Activated CD4-positive, alpha-beta T cell treated with anti-CD3 and anti-CD28 coated beads for 24 hours (primary cell): ENCODE data around the gene NTM.
A peak's percentile ranks its signal among the peaks of the same experiment; 100 is the strongest.
"Not testable (repeated sequence)": the region's sequence is repeated elsewhere in the genome, so short reads cannot be mapped to it uniquely, and the experiment has no call there.

Experiments used
- DNase-seq, 2 donors: peaks; one replicate each; pipeline ENCODE4 v3.0.0-alpha.2; 2020; ENCODE audit warnings: low read depth in 2 of 2

The NTM gene

DNA sequence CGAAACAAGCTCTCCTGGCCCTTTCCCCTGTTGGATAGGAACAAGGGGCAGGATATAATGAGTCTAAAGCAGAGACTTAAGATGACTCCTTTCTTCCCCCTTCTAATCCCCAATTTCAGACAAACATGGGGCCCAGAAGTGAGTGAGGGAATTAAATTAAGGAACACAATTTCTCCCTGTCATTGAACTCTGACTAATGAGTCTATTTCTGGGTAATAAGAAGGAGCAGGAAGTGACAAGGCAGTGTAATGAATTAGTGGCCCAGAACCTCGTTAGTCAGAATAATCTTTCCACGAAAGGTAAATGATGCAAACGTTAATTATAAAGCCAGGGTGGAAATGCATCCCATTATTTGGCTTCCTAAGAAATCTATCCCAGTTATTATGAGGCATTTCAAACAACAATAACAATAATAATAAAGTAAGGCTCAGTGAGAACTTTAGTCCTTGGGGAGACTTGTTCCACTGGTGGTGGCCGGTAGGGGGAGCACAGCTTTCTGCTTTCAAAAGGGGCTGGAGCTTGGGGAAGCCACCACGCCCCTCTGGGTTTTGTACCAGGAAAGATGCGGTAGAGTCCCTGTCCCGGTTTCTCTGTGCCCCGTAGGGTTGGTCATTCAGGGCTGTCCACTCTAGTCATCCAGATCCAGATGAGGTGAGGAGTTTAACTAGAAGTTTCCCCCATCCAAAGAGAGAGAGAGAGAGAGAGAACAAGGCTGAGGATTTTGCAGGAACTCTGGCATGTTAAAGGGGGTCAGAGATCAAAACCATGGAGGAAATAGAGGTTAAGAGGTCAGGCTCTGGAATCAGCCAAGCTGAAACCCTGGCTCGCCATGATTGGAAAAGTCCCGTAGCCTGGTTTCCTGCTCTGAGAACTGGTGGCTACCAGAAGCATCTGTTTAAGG, 298.3 kb downstream of the NTM start:
- DNase-seq, result peak; percentile 29 to 44

DNA sequence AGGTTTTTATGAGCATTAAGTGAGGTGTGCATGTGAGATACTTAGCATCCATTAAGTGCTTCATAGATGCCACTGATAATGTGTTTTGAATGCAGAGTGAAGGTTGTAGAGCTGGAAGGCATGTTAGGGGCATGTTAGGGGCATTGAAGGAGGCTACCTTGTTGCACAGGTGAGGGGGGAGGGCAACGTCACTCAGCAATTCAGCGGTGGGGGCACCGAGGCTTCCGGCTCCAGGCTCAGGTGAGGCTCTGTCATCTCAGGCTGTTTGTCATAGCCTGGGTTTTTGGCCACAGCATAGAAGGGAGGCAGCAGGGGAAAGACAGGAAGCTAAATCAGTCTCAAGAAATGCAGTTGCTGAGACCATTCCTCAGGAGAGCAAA, 299.0 kb downstream of the NTM start:
- DNase-seq, result no peak

DNA sequence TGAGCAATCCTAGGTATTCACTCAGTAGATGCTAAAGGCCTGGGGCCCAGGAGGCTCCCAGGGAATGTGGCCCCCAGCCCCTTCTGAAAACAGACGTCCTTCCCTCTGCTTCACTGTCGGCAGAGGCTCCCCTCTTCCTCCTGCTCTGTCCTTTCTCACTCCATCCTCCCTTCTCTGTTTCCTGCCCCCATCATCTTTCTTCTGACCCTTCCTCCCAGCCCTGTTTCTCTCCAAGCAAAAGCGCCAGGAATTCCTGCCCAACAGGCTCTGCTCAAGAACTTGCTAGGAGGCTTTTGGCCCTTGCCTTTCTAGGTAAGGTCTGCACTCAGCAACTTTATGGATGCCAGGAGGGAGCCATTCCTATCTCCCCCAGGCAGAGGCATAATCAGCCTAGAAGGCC, 300.5 kb downstream of the NTM start:
- DNase-seq, result no peak

DNA sequence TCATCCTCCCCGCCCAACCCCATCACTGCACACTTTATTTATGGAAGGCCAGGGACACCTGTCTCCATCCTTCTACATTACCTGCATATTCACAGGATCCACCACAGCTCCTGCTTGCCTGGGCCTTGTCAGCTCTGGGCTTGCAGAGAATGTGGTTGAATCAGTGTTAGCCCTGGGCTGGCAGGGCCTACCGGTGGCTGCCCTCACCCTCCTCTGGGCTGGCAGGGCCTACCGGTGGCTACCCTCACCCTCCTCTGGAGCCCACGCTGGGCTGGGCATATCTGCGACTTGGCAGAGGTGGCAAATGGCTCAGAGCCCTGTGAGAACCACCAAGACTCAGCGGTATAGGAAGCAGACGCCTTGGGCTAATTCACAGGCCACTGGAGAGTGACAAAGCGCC, 300.9 kb downstream of the NTM start:
- no peak for DNase-seq

DNA sequence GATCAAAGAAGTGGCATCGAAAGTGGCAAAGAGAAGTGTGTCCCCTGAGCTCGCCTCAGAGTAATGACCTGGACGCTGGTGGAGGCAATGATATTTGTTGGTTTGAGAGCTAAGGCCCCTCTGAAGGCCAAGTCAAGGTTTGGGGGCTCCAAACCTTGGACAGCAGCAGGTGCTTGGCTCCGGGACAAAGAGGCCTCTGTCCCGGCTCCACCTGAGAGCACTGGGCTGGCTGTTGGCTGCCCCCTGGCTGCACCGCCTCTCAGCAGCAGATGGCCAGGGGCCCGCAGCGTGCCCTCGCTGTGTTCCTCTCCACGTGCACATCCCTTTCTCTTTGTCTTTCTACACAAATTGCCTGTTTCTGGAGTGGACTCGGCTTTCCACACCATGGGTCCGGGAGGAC, 301.3 kb downstream of the NTM start:
- no peak for DNase-seq

DNA sequence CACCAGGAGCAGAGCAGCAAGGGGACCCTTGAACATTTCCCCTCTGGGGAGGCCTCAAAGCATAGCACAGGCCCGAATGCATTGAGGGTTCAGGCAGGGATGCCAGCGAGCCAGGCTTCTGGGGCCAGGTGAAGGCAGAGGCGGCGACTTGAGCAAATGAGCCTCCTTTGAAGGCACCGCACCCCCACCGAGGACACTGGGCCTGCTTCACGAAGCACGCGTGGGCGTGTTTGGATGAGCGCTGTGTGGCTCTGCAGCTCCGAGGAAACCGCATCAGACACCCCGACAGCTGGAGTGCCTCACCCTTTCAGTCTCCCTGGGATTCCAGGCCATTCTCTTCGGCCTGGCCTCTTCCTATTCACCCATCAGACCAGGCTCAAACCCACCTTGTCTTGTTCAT, 301.8 kb downstream of the NTM start:
- no peak for DNase-seq

DNA sequence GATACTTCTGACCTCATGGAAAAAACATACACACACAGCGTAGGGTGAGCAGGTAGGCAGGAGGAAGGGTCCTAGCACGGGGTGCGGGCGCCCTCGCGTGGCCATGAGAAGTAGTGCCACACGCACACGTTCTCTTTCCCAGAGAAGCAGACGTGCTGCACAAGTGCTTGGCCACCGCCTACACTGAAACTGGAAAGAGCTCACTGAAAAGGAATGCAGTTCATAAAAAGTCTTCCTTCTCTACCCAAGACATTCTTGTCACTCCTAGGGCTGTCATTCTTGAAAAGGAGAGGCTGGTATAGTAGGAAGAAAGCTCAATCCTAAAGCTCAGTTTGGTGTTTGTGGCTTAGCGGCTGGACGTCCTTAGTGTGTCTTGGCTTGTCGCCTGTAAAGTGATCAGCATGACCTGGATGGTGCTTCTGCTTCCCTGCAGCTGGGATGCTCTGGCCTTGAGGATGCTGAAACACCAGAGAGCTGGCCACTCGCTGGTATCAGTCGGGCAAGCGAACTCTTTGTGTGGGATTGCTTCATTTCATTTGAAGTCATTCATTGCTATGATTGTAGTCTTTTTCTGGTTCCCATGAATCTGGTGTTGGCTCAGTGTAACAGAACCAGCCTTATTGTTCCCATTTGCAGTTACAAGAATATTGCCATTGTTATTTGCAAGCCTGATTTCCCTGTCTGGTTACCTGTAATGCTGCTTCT, 303.8 kb downstream of the NTM start:
- DNase-seq, result peak in 1 of 2 donors; percentile 38

DNA sequence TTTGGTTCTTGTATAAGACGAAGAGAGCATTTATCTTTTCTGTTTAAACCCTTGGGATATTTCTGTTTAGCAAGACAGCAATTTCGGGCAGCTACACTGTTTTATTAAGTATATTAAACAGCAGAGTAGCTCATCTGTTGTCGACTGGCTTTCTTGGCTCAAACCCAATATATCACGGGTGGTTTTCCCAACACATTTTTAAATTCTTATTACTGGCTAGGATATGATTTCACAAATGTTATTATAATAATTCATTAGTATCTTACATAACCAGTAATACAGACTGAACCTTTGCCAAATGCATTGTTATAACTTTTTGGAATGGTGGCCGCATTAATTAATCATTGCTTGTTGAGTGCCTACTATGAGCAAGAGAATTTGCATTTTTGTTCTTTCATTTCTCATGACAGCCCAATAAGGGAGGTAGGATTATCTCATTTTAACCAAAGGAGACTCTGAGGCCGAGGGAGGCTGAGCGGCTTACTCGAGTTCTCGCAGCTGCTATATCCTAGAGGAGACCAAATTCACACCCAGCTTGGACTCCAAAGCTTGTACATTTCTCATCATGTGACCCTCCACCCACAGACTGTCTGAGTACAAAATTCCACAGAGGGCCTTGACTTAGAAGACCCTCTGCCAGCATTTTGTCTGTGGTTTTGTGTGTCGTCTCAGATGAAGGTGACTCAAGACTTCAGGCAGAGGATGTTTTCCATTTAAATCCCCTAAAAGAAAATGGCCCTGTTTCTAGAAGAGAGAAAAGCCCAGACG, 304.9 kb downstream of the NTM start:
- no peak for DNase-seq

DNA sequence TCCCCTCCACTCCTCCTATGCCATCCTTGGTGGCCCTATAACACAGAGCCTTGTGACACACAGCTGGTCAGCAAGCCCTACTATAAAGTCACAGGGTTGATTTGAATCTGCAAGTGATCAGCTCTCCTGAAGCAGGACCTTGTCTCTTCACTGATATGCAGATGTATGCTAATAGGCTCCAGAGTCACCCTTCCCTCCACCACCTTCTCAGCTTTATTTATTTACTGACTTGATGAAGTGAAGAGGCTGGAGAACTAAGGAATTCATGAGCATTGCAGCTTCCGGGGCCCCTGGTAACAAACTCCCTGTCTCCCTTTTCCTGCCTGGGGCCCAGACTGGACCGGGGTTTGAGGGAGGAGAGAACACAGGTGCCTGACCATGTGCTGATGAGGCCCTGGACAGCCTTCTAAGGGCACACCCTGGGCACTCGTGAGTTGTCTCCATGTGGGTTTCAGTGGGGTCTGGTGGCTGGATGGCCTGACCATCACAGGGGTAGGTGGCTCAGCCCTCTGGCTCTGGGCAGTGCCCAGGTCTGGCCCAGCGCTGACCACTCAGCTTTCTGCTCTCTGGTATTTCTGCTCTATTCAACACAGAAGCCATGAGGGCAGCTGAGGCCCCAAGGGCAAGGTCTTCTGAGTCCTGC, 307.5 kb downstream of the NTM start:
- no peak for DNase-seq

DNA sequence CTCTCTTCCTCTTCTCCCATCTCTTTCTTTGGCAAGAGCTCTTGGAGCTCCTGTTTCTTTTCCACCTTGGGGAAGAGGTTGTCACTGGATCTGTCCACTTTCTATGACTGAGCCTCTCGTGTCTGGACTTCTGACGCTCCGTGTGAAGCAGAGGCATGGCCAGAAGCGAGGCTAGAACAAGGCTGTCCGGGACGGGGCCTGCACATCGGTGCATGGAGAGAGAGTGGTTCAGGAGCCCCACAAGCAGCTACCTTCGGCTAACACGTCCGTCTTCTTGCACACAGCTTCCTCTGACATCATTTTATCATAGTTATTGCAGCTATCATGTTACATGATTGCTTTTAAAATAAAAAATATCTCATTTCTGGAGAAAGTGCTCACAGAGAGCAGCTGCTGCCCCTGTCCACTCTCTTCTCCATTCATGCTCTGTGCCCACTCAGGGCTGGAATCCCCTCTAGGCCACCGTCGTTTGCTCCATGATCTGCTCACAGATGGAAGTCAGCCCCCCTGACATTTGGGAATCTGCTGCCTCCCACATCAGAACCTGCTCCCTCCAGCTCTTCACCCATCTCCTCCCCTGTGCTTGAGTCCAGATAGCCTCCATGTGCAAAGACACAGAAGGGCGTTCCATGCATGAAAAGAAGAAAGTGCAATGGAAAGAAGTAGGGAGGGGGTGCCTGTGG, 308.4 kb downstream of the NTM start:
- DNase-seq, result no peak

DNA sequence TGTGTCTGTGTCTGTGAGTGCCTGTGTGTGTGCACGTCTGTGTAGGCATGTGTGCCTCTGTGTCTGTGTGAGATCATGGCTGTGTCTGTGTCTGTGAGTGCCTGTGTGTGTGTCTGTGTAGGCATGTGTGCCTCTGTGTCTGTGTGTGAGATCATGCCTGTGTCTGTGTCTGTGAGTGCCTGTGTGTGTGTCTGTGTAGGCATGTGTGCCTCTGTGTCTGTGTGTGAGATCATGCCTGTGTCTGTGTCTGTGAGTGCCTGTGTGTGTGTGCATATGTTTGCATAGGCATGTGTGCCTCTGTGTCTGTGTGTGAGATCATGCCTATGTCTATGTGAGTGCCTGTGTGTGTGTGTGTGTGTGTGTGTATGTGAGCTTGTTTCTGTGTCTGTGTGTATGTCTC, 310.0 kb downstream of the NTM start:
- not testable (repeated sequence) for DNase-seq

DNA sequence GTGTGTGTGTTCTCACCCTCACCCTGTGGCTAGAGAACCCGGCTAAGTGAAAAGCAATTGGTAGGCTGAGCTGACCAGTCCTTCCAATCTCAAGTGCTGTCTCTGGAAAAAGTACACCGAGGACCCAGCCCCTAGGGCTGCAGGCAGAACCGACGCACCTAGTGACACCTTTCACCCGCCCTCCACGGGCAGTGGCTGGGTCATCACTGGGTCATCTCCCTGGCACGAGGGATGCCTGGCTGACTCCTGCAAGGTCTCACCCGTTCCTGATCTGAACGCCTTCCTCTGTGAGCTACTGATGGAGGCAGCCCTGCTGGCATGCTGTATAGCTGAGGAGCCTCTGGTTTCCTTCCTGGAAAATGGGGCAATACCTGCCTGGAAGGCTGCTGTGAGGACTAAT, 311.5 kb downstream of the NTM start:
- no peak for DNase-seq

DNA sequence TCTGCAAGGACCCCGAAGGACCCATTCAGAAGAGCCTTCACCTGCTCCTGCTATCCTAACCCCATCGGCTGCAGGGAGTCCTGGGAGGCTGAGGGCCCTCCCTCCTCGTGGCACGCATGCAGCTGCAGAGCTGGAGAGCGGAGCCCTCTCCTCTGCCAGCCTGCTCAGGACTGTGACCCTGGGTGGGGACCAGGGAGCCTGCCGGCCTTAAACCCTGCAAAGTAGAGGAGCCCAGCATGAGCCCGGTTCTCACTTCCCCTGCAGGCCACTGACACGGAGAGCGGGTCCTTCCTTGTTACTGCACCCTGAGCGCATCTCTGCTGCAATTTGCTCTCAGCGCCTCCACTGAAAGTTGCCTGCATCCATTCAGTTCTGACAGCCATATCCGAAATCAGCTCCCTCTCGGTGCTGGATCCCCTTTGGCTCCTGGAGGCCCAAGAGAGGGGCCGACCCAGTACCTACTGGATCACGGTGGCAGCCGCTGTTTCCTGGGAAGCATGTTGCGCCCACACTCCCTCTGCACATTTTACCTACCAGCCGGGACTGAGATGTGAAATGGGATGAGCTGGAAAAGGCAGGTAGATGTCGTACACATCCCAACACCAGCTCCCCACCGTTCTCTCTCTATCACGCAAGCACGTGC, 312.1 kb downstream of the NTM start:
- no peak for DNase-seq

DNA sequence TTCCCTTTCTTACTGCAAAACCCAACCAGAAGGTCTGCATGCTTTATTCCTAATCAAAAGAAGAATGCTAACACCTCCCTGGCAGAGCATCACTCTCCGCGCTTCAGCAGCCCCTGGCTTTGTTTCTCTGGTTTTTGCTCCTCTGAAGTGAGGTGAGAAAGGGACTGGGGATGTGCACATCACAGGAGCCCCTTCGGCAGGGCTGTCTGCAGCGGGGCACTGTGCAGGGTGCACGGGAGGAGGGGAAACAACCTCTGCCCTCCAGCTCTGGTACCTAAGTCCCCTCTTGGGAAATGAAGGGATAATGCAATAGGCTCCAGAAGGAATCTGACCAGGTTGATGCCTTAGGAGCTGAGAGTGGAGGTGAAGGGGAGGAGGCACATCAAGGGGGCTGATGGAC, 312.7 kb downstream of the NTM start:
- DNase-seq, result no peak

DNA sequence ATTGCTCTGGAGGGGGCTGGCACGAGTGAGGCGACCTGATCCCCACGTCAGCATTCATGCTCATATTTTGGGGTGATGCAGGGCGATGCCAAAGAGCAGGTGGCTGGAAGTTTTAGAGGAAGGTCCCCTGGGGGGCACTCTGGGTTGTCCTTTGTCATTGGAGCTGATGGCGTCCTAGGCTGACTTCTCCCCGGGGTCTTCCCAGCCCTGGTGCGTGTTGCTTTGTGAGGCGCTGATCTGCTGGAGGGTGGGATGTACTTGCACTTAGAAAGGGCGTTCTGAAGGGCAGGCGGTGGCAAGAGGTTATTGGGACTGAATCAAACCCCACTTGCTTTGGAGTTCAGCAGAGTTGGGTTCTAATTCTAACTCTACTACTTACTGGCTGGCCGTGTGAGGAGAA, 313.3 kb downstream of the NTM start:
- DNase-seq, result no peak

DNA sequence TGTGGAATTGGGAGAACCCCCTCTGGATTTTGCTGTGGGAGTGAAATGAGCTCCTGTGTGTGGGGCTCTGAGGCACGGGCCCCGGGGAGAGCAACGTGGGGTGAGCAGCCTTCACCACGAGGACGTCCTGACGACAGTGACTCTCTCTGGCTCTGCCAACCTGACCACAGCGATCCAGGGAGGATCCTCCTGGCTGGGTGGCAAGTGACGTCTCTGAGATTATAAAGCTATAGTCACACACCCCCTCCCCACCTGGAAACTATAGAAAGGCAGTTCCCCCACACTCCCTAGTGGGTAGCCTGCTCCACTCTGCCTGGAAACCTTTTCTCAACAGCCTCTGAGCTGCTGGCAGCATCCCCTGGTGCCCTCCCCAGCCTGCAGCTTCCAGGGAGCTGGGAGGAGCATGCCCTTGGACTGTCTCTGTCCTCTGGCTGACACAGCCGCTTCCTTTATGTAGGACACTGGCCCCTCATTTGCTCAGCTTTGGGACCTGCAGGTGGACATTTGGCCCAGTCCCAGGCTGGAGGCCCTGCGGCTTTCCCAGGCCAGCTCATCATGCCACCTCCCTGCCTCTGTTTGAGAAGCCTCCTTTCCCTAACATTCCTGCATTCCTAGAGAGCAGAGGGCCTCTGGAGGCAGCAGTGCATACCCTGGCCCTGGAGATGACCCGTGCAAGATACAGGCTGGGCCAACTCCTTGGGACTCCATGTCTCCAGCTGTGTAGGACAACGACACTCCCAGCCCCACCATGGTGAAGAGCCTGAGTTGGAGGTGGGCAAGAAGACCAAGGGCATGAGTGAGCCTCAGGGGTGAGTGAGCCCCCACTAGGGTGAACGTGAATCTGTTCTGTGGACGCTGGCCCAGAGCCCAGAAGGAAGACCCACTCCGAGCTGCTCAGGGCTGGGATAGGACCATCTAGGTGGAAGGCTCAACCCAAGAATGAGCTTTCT, 314.0 kb downstream of the NTM start:
- no peak for DNase-seq

DNA sequence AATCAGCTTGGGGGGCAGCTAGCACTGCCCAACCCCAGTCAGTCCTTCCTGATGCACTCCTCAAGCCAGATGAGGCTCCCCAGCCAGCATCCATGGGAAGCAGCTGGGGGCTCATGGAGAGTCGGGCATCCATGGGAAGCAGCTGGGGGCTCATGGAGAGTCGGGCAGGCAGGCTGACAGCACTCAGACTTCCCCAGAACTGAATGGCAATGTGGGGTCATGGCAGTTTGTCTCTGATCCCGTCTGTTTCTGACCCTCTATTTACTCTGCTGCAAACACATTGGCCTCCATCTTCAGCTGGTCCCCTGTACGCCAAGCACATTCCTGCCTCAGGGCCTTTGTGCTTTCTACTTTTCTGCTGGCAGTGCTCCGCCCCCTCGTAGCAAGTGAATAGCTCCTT, 314.8 kb downstream of the NTM start:
- DNase-seq, result no peak

DNA sequence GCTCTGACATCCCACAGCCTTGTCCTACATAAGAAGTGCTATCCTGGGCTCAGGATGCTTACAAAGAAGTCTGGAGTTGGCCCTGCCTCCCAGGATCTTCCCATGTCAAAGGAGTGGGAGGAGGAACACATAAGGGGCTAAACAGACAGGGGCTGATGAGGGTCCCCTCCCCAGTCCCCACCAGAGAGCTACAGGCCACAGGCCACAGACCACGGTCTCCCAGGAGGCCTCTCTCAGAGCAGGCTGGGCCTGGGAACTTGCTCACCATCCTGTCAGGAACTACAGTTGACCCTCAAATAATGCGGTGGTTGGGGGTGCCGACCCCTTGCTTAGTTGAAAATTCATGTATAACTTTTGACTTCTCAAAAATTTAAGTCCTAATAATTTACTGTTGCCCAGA, 315.5 kb downstream of the NTM start:
- no peak for DNase-seq

DNA sequence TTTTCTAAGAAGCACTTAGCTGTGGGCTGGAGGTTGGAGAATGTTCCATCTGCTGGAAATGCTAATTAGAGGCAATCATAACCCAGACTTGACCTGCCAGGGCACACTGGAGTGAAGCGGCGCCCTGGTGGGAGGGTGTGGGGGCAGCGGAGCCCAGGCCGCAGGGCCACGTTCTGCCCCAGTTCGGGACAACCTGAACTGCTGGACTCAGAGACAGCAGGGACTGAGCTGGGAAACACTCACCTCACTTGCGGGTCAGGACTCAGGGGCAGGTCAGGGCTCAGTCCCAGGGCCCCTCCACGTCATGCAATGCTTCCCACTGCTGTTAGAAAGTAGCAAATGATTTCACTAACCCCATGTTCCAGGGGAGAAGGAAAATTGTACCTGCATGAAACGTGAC, 316.4 kb downstream of the NTM start:
- DNase-seq, result no peak
